NCI-H1105 treated with DMSO at 0.1 percent for 48 hours (cell line): ENCODE data around the gene MAB21L4.

Source experiments
- DNase-seq: peaks from one replicate; lab custom pipeline; 2025; lab: John Stamatoyannopoulos, UW

The MAB21L4 gene

DNA sequence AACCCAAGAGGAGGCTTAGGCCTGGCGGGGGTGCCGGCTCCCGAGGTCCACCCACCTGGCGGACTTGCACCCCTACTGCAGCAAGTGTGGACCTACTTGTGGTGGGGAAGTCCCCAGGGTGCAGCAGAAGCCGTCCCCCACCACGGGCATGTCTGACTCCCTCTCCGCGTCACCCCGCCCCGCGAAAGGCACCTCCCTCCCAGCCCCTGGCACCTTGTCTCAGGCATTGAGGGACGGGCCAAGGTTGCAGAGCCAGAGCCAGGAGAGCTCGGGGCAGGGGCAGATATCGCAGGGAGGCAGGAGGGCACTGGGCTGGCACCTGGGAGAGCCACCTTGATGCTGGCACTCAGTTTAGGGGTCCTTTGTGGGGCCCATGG, 29.2 kb upstream of the MAB21L4 start:
- DNase-seq: no peak

GRCh38 chr2:240922982-240923537, 27.1 kb upstream of the MAB21L4 start:
- no peak for DNase-seq

DNA sequence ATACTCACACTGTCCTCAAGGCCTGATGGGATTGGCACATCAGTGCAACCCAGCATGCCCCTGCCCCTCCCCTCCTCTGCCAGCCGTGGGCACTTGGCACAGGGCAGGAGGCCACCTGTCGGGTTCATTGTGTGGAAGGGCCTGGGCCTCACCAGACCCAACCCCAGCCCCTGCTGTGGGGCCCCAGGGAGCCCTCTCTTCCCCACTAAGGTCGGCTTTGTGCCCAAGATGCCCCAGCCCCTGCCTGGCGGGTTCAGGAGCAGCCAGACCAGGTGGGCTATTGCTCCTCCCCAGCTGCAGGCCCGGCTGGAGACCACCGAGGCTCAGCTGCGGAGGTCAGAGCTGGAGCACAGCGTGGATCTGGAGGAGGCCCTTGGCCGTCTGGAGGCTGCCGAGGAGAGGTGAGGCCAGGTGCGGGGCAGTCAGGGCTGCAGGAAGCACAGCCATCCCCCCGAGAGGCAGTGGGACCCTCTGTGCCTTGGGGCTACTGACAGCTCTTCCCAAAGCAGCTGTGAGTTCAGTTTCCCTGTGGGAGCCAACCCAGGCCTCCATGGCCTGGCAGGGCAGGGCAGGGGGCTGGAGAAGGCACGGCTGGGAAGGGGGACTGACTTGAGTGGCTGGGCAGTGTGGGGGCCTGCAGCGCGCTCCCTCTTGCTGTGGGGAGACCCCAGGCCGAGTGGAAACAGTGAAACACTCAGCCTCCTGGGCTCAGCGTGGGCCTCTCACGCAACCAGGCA, 26.5 kb upstream of the MAB21L4 start:
- DNase-seq: no peak

GRCh38 chr2:240921995-240922244, 26.0 kb upstream of the MAB21L4 start:
- DNase-seq: no peak

DNA sequence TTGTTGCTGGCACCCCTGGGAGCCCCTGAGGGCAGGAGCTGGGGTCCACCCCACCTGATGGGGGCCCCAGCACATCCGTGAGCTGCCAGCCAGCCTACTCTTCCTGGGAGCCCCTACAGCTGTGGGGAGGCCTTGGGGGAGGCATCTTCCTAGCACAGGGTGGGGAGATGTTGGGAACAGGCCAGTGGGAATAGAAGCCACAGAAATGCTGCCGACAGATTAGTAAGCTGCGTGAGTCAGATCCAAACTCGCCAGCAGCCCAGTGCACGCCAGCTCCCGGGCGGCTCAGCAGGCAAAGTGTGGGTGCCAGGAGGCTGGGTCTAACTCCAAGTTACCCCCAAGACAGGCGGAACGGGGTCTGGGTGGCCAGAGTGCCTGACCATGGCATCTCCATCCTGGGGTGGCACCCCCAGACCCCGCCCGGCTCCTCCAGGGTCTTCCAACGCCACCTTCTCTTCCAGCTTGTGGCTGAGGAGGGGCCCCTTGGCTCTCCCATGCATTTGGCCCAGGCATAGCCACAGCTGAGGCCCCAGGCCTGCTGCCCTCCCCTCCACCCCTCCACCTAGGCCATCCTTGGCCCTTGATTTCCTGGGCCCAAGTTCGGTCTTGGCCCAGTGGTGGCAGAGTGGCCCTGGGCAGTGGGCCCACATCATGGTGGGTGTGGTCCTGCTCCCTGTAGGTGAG, 25.5 kb upstream of the MAB21L4 start:
- no peak for DNase-seq

- no peak for DNase-seq
Observed at GRCh38 chr2:240920783-240921231, 24.9 kb upstream of the MAB21L4 start.

DNA sequence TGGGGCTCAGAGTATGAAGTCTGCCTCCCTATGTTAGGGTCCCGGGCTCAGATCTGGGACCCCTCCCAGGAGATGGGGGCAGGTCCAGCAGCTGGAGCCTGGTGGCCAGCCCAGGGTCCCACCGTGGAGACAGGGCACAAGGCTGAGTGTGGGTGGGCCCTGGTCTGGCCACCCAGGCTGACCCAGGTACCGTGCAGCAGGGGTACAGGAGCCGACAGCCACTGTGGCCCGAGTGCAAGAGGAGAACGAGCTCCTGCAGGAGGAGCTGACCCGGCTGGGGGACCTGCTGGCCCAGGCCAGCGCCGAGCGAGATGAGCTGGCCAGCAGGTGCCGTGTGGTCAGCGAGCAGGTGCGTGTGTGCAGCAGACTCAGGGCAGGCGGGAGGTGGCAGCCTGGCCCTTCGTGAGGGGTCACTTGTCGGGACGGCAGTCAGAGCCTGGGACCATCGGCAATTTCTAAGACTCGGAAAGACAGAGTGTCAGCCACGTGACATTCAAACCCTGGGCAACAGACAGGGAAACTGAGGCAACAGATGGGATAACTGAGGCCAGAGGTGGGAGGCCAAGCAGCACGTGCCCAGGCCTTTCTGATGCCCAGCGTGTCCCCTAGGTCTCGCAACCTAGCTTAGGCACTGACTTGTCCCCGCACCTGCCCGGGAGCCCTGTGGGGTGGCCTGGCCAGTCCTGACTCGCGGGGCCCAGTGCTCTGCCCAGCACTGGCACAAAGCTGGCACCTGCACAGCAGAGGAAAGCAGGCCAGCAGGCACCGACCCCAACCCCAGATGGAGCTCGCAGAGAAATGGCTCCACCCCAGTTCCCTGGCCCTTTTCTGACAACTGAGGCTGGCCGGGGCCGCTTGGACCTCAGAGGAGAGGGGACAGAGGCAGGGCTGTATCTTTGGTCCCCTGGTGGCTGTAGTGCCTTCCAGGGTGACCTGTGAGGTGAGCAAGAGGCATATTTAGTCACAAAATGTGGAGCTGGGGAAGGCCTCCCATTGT, 24.1 kb upstream of the MAB21L4 start:
- no peak for DNase-seq

DNA sequence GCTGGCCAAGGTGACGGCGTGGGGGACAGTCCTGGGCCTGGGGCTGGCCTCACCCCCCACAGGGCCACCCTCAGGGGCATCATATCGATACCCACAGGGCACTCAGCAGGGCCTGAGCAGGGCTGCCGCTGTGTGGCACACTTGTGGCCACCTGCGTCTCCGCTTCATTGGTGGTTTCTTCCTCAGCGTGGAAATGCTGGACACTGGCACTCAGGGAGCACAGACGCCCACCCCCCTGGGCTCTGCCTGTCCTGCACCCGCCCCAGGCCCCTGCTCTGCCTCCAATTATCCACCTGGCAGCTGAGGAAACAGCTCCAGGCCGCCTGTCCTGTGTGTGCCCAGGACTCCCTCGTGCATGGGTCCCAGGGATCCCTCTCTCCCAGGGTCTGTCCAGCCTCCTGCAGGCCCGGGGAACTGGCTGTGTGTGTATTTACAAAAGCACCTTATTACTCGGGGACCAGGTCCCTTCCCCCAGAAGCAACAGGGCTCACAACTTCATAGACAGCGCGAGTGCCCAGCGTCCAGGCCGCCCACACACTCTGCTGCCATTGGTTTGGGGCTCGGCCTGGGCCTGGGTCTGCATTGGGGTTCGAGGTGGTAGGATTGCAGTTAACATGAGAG, 23.3 kb upstream of the MAB21L4 start:
- no peak for DNase-seq

- no peak for DNase-seq
Observed at GRCh38 chr2:240918258-240919091, 22.5 kb upstream of the MAB21L4 start.

DNA sequence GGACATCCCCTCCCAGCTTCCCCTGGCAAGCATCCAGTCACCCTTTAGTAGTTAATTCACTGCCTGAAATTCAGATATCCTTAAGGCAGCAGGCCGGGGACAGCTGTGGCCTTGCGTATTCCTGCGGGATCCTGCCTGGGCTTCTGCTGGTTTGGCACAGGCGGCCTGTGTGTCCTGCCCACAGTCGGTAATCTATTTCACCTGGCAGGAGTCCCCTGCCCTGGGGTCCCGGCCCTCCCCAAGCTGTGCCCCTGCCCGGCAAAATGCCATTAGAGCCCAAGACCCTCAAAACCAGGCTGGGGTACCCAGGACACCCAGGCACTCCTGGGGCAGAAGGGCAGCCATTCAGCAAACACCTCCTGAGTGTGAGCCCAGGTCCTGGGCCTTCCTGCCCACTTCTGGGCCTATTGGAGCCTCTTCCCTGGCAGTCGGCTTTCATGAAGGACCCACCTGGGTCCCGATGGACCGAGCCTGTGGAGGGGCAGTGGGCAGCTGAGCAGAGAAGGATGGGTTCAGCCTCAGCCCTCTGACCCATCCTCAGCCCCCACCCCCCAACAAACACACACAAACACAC, 21.8 kb upstream of the MAB21L4 start:
- no peak for DNase-seq

DNA sequence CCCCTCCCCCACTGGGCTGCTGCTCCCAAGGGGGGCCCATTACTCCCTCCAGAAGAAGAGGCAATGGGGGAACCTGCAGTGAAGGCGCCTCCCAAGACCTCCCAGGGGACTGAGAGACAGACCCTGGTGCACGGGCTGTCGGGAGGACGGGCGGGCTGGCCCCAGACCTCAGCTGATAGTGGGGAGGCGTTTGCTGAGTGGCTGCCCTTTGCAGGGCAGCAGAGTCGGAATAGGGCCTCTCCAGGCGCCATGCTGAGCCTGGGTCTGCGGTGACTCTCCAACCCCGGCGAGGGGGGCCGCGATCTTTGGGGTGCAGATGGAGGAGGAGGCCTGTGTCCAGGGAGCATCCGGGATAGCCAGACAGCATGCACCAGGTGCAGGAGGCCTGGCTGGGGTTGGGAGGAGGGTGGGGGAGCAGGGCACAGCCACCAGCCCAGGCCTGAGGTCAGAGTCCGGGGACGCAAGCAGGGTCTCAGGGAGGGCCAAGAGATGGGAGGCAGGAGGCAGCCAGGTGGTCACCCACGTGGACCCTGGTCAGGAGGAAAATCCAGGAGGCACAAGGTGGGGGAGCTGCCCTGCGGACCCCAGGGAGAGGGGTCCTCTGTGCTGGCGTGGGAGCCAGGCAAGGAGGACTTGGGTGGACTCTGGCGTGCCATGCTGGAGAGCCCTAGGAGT, 21.2 kb upstream of the MAB21L4 start:
- no peak for DNase-seq

- no peak for DNase-seq
Observed at GRCh38 chr2:240916571-240917008, 20.6 kb upstream of the MAB21L4 start.

GRCh38 chr2:240915526-240916341, 19.8 kb upstream of the MAB21L4 start:
- DNase-seq: no peak

- no peak for DNase-seq
Observed at GRCh38 chr2:240914645-240915525, 18.9 kb upstream of the MAB21L4 start.

- peak; percentile 19 for DNase-seq
Observed at GRCh38 chr2:240913810-240914644, 18.1 kb upstream of the MAB21L4 start.

- no peak for DNase-seq
Observed at GRCh38 chr2:240912878-240913809, 17.2 kb upstream of the MAB21L4 start.
